Astrocyte (in vitro differentiated cells and primary cell): ENCODE data around the gene N4BP3. TPM values are rescaled to one million over a fixed set of nuclear protein-coding genes. Genes with fewer than 3 reads are reported as not detected.
"Not testable (repeated sequence)": the region's sequence is repeated elsewhere in the genome, so short reads cannot be mapped to it uniquely, and the experiment has no call there.

Source experiments
- DNase-seq: peaks from one replicate; pipeline ENCODE4 v3.0.0-alpha.2; 2010; ENCODE audit warnings: low read depth
- FAIRE-seq: peaks from 2 replicates; lab custom pipeline; 2011; peaks lifted over from hg19 to GRCh38; lab: Jason Lieb, UNC
- H2AFZ ChIP-seq: 2 replicates; pipeline ENCODE4 v1.6.0; 2012; ENCODE audit warnings: low read depth, low read length, inconsistent platforms
- H3K27ac ChIP-seq: 2 replicates; pipeline ENCODE4 v1.5.1; 2011; ENCODE audit warnings: low read depth, low read length, inconsistent platforms
- H3K27me3 ChIP-seq: 2 replicates; pipeline ENCODE4 v1.6.0; 2011; ENCODE audit warnings: low read length, inconsistent platforms; ENCODE audit not compliant: insufficient read depth
- H3K36me3 ChIP-seq: 2 replicates; pipeline ENCODE4 v1.5.1; 2011; ENCODE audit warnings: low read length, inconsistent platforms; ENCODE audit not compliant: insufficient read depth
- H3K4me1 ChIP-seq: 2 replicates; pipeline ENCODE4 v1.5.1; 2011; ENCODE audit warnings: low read length, inconsistent platforms; ENCODE audit not compliant: insufficient read depth
- H3K4me2 ChIP-seq: 2 replicates; pipeline ENCODE4 v1.6.0; 2012; ENCODE audit warnings: low read length, inconsistent platforms
- H3K4me3 ChIP-seq: 2 replicates; pipeline ENCODE4 v1.5.1; 2011; ENCODE audit warnings: low read depth, mild to moderate bottlenecking, low read length, inconsistent platforms; ENCODE audit not compliant: insufficient read depth
- H3K79me2 ChIP-seq: 2 replicates; pipeline ENCODE4 v1.6.0; 2012; ENCODE audit warnings: mild to moderate bottlenecking, low read length, inconsistent platforms; ENCODE audit not compliant: insufficient read depth
- H3K9ac ChIP-seq: 2 replicates; pipeline ENCODE4 v1.6.0; 2012; ENCODE audit warnings: mild to moderate bottlenecking, low read length, inconsistent platforms
- H3K9me3 ChIP-seq: 2 replicates; pipeline ENCODE4 v1.5.1; 2012; ENCODE audit warnings: low read depth, mild to moderate bottlenecking, low read length, inconsistent platforms; ENCODE audit not compliant: insufficient read depth
- H4K20me1 ChIP-seq: 2 replicates; pipeline ENCODE4 v1.6.0; 2012; ENCODE audit warnings: low read length, inconsistent platforms; ENCODE audit not compliant: insufficient read depth
- H3K27ac Mint-ChIP-seq: one replicate; pipeline ENCODE4 v1.8.0; 2021; ENCODE audit warnings: mild to moderate bottlenecking, mixed read lengths; ENCODE audit not compliant: unreplicated experiment
- H3K27me3 Mint-ChIP-seq: one replicate; pipeline ENCODE4 v1.8.0; 2021; ENCODE audit warnings: low read depth, mixed read lengths; ENCODE audit not compliant: unreplicated experiment
- H3K36me3 Mint-ChIP-seq: one replicate; pipeline ENCODE4 v1.8.0; 2021; ENCODE audit warnings: low read depth, mixed read lengths; ENCODE audit not compliant: unreplicated experiment
- H3K4me1 Mint-ChIP-seq: one replicate; pipeline ENCODE4 v1.8.0; 2021; ENCODE audit warnings: low read depth, mixed read lengths; ENCODE audit not compliant: unreplicated experiment
- H3K4me3 Mint-ChIP-seq: one replicate; pipeline ENCODE4 v1.8.0; 2021; ENCODE audit warnings: mild to moderate bottlenecking, moderate library complexity, mixed read lengths; ENCODE audit not compliant: unreplicated experiment
- H3K9me3 Mint-ChIP-seq: one replicate; pipeline ENCODE4 v1.8.0; 2021; ENCODE audit warnings: mild to moderate bottlenecking, mixed read lengths; ENCODE audit not compliant: unreplicated experiment
- CTCF ChIP-seq: IDR thresholded peaks from 2 replicates; pipeline ENCODE4 v1.5.1; 2011; ENCODE audit warnings: low read depth, mild to moderate bottlenecking, inconsistent platforms, low read length, moderate library complexity; ENCODE audit not compliant: insufficient read depth
- EZH2 ChIP-seq: IDR thresholded peaks from 2 replicates; pipeline ENCODE4 v1.6.1; 2012; ENCODE audit warnings: mild to moderate bottlenecking, low read length, inconsistent platforms; ENCODE audit not compliant: insufficient read depth
- total RNA-seq: library from RNA; stranded (reverse); gene quantifications from 2 replicates; pipeline ENCODE4 v1.2.1, GENCODE V29; 2021

Gene N4BP3
- total RNA-seq, 1 donor from 2014 or later = 1.3 TPM

- no peaks in the 10 kb centered on the region for H3K9me3 ChIP-seq
- no peaks in the 10 kb centered on the region for H3K36me3 ChIP-seq
- peaks cover 5% of the 10 kb centered on the region for H3K4me1 Mint-ChIP-seq
- no peak overlapping the region for H3K4me2 ChIP-seq
- no peaks in the 10 kb centered on the region for H3K79me2 ChIP-seq
- no peak overlapping the region for H3K27ac ChIP-seq
- H4K20me1 ChIP-seq = no peaks in the 10 kb centered on the region
- TF ChIP-seq CTCF (no peak), EZH2 (no peak)
- DNase-seq (no peak), FAIRE-seq (no peak)
- H3K9me3 Mint-ChIP-seq = no peaks in the 10 kb centered on the region
- no peak overlapping the region for H3K27ac Mint-ChIP-seq
- H3K4me3 ChIP-seq = no peak overlapping the region
- H3K4me3 Mint-ChIP-seq = no peak overlapping the region
- no peaks in the 10 kb centered on the region for H3K36me3 Mint-ChIP-seq
- H3K27me3 Mint-ChIP-seq = peaks cover 19% of the 10 kb centered on the region
- H2AFZ ChIP-seq = no peak overlapping the region
- H3K4me1 ChIP-seq = no peaks in the 10 kb centered on the region
- no peak overlapping the region for H3K9ac ChIP-seq
- no peaks in the 10 kb centered on the region for H3K27me3 ChIP-seq
Measured at GRCh38 chr5:178085316-178085715, 28.0 kb upstream of the N4BP3 start.

- DNase-seq (no peak), FAIRE-seq (no peak)
- H3K4me3 Mint-ChIP-seq = no peak overlapping the region
- peaks cover 3% of the 10 kb centered on the region for H3K9me3 Mint-ChIP-seq
- H3K27ac Mint-ChIP-seq = no peak overlapping the region
- Histone ChIP-seq H2AFZ (no peak overlapping the region), H3K4me1 (no peaks in the 10 kb centered on the region), H3K36me3 (no peaks in the 10 kb centered on the region), H3K27me3 (no peaks in the 10 kb centered on the region), H4K20me1 (no peaks in the 10 kb centered on the region), H3K9me3 (no peaks in the 10 kb centered on the region), H3K4me3 (no peak overlapping the region), H3K79me2 (no peaks in the 10 kb centered on the region), H3K4me2 (no peak overlapping the region), H3K27ac (no peak overlapping the region), H3K9ac (no peak overlapping the region)
- H3K36me3 Mint-ChIP-seq = no peaks in the 10 kb centered on the region
- TF ChIP-seq CTCF (no peak), EZH2 (no peak)
- peaks cover 12% of the 10 kb centered on the region for H3K27me3 Mint-ChIP-seq
- H3K4me1 Mint-ChIP-seq = peaks cover 5% of the 10 kb centered on the region
Measured at GRCh38 chr5:178086266-178086665, 27.1 kb upstream of the N4BP3 start.

- H3K9me3 ChIP-seq, H3K36me3 ChIP-seq: not testable (repeated sequence)
Measured at GRCh38 chr5:178087199-178087598, 26.1 kb upstream of the N4BP3 start.

More at GRCh38 chr5:178087199-178087598, 26.1 kb upstream of the N4BP3 start:
- FAIRE-seq, H3K36me3 Mint-ChIP-seq, H4K20me1 ChIP-seq, H3K27ac Mint-ChIP-seq, H3K4me1 Mint-ChIP-seq, H3K9me3 Mint-ChIP-seq, H3K4me2 ChIP-seq, H3K27ac ChIP-seq, H3K4me3 Mint-ChIP-seq, DNase-seq, H3K9ac ChIP-seq, H3K27me3 ChIP-seq, H3K79me2 ChIP-seq, H3K4me1 ChIP-seq, H3K4me3 ChIP-seq, H2AFZ ChIP-seq: not testable (repeated sequence)
- peaks cover 12% of the 10 kb centered on the region for H3K27me3 Mint-ChIP-seq
